NOMO-1 treated with dmso at 0.1 percent for 144 hours (cell line): Measurements from ENCODE around the gene HRH1.
"Not testable (repeated sequence)": the region's sequence is repeated elsewhere in the genome, so short reads cannot be mapped to it uniquely, and the experiment has no call there.

Experiments
- DNase-seq: peaks from one replicate; lab custom pipeline; 2025; ENCODE audit not compliant: unreplicated experiment; lab: John Stamatoyannopoulos, UW

The HRH1 gene, protein sequence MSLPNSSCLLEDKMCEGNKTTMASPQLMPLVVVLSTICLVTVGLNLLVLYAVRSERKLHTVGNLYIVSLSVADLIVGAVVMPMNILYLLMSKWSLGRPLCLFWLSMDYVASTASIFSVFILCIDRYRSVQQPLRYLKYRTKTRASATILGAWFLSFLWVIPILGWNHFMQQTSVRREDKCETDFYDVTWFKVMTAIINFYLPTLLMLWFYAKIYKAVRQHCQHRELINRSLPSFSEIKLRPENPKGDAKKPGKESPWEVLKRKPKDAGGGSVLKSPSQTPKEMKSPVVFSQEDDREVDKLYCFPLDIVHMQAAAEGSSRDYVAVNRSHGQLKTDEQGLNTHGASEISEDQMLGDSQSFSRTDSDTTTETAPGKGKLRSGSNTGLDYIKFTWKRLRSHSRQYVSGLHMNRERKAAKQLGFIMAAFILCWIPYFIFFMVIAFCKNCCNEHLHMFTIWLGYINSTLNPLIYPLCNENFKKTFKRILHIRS

DNA sequence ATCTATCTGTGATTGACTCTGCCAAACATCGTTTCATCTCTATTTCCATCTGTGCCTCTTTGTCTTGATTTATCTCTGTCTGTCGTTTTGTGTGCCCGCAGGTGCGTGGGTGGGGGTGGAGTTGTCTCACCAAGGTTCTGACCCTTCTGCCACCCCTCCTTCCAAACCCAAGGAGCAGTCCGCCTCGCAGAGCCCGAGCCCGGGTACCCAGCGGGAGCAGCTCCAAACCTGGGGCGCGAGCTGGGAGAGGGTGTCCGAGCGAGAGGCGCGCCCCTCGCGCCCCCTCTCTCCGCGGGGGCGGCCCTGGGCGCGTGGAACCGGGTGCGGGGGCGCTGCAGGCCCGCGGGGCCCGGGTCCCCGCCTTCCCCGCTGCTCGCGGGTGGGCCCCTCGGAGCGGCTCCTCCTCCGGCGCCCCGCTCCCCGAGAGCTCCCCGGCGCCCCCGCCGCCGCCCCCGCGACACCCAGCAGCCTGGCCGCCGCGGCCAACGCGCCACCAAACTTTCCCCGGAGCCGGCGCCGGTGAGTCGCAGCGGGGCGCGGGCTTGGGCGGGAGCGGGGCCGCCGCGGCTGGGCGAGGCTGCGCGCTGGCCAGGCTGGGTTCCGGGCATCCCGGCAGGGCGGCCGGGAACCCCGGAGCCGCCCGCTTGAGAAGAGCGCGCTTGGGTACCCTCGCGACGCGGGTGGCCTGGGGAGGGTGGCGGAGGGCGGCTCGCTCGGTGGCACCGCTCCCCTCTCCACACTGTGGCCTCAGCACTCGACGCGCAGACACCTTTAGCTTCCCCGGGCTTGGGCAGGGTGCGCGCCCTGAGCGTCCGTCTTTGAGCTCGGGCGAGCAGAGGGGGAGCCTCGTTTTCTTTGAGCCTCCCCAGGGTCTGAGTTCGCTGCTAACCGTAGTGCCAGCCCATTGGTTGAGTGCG lies at the start of gene HRH1:
HRH1 (plus strand) TSS at position 458 of the 917 bp plus-strand sequence. CDS start 104,545 bp downstream, outside the sequence.
- DNase-seq: no peak

DNA sequence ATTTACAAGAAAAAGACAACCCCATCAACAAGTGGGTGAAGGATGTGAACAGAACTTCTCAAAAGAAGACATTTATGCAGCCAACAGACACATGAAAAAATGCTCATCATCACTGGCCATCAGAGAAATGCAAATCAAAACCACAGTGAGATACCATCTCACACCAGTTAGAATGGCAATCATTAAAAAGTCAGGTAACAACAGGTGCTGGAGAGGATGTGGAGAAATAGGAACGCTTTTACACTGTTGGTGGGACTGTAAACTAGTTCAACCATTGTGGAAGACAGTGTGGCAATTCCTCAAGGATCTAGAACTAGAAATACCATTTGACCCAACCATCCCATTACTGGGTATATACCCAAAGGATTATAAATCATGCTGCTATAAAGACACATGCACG lies 41.0 kb upstream of the HRH1 start:
- not testable (repeated sequence) for DNase-seq

DNA sequence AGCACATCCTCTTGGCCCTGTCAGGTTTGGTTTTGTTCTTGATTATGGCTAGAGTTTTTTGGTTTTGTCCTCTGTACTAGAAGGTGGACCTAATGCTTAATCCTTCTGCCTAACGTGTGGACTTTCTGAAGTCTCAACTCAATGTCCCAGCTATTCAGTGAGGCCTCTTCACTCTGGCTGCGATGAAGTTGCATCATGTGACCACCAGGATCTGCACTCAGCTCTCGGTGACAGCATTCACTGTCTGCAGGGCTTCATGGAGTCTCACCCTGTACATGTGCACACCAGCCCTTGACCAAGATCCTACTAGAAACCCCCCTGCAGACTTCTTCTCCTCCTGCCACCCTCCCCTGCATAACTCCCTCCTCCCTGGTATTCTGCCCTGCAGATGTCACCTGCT lies 38.7 kb upstream of the HRH1 start:
- no peak for DNase-seq

DNA sequence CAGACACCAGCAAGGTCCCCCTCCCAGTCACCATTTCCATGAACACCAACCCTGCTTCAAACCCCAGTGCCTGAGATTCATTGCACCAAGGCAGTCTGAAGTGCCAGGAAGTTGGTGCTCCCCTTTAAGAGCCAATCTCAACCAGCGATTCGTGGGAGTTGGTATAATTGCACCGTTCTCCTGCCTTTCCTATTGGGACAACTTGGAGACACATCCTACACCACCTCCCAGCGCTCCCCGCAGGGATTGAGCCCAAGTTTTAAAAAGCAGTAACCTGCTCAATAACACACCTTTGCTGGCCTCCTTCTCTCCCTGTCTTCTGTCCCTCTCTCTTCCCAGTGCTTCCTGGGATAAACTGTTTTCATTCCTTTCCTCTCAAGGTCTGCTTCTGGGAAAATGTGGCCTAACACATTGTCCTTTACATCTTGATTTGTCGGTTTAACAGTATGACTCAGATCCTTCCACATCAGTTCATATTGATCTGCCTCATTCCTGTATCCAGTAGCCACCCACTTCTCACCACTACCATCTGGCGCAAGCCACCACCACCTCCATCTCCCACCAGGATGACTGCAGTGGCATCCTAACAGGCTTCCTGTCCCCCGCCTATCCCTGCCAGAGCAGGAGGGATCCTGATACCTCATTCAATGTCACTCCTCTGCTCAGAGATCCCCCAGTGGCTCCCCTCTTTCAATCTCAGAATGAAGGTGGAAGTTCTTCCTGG lies 37.8 kb upstream of the HRH1 start:
- DNase-seq: no peak

DNA sequence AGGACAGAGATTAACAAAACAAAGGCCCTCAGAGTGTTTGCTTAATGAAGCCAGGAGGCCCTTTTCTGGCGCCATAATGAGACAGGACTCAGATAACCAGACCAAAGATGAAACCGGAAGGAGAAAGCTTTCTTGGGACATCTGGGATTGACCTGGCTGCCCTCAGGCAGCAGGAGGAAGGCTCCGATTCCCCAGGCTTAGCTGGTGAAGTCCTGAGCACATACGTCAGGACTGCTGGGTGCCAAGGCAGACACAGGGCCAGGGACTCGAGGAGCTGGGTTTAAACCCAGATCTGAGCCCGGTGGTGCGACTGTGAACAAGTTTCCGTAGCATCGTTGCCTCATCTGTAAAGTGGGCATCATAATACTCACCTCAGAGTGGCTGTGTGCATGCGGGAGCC lies 36.7 kb upstream of the HRH1 start:
- no peak for DNase-seq

DNA sequence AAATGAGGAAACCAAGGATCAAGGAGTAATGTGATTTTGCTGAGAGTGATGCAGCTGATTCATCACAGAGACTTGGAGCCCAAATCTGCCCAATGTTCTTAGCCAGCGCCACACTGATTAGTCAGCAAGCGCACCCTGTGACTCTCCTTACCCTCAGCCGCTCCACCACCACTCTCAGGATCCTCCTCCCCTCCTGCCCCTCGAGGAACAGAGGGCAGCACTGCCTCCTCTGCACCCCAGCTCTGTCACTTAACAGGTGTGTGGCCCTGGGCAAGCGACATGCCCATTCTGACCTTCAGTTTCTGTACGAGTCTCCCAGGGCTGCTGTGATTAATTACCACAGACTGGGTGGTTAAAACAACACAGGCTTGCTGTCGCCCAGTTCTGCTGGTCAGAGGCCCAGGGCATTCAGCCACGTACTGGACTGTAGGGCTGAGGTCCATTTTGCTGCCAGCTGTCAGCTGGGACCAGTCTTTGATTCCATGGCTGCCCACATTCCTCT lies 36.1 kb upstream of the HRH1 start:
- no peak for DNase-seq

DNA sequence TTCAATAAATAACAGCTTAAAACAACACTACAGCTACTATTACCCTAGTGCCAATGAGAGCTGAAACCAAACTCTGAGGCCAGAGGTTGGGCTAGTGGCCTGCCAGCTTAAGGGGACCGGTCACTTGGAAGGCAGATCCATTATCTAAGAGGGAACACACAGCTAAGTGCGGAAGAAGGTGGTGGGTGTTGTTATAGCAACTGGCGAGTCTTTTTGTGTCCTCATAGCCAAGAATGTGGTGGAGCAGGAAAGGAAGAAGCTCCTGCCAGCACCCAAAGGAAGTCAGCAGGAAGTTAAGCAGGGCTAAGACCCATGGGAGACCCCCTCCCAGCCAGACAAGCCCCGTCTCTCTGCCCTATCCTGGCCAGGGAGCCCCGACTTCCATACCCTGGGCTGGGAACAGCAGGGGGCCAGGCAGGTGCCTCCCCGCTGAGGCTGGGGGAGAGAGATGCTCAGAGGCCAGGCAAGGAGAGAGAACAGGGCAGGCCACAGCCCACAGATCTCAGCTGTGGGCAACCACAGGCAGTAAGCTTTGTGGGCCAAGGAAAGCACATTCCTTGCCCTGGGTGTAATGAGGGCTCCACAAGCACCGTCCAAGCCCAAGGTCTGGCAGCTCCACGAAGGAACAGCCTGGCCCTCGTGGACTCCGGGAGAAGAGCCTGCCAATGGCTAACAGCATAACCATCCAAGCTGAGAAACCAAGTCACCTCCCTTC lies 34.0 kb upstream of the HRH1 start:
- no peak for DNase-seq

DNA sequence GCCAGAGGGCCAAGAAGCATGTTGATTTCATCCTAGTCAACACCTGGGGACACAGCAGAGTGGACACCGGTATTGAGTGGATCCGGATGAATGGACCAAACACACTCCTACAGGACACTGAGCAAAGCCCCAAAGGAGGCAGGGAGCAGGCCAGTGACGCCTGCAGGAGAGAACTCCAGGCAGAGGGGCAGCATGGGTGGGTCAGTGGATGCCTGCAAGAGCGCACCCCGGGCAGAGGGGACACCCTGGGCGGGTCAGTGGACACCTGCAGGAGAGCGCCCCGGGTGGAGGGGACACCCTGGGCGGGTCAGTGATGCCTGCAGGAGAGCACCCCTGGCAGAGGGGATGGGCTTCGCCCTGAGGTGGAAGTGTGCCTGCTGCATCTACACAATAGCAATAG lies 27.6 kb upstream of the HRH1 start:
- DNase-seq: no peak

DNA sequence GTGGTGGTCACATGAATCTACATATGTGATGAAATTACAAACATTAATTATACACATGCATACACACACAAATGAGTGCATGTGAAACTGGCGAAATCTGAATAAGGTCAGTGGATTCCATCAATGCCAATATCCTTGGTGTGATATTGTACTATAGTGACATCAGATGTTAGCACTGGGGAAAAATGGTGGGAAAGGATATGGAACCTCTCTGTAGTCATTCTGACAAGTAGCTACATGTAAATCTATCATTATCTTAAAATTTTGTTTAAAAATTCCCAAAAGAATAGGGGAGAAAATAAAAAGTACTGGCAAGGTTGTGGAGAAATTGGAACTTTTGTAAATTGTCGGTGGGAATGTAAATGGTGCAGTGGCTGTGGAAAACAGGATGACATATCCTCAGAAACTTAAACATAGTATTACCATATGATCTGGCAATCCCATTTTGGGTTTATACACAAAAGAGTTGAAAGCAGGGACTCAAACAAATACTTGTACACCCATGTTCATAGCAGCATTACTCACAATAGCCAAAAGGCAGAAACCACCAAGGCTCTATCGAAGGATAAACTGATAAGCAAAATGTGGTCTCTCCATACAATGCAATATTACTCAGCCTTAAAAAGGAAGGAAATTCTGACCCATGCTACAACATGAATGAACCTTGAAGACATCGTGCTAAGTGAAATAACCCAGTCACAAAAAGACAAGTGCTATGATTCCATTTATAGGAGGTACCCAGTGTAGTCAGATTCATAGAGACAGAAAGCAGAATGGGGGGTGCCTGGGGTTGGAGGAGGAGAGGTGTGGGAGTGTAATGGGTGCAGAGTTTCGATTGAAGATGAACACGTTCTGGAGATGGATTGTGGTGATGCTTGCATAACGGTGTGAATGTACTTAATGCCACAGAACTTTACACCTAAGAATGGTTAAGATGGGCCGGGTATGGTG lies 25.3 kb upstream of the HRH1 start:
- no peak for DNase-seq

DNA sequence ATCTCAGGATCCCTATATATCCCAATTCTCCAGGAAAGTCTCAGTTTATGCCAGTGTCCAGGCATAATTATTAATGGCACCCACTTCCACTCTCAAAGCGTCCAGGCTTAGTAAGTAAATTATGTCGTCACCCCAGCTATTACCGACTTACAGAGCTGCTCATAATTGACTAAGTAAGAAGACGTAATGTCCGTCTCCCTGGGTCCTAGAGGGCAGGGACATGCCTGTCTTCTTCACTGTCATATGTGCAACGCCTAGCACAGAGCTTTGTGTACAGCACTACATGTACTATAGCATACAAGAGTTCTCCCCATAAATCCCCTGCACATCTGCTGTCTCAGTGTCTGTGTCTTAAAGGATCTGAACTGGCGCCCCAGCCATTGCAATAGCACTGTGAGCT lies 23.9 kb upstream of the HRH1 start:
- DNase-seq: no peak

DNA sequence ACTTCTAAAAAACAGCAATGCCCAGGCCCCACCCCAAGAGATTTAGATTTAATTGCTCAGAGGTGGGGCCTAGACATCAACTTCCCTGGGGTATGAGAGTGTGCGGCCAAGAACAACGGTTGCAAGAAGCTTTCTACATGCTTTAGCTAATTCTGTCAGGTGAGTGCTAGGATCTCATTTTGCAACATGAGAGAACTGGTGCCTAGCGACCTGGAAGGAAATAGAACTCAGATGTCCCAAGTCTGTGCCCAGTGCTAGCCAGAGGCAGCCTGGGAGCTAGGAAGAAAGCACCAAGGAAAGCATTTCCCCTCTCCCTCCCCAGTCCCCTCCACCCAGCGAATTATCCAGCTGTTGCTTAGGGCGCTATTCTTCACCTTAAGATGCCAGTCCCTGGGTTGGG lies 22.9 kb upstream of the HRH1 start:
- no peak for DNase-seq

DNA sequence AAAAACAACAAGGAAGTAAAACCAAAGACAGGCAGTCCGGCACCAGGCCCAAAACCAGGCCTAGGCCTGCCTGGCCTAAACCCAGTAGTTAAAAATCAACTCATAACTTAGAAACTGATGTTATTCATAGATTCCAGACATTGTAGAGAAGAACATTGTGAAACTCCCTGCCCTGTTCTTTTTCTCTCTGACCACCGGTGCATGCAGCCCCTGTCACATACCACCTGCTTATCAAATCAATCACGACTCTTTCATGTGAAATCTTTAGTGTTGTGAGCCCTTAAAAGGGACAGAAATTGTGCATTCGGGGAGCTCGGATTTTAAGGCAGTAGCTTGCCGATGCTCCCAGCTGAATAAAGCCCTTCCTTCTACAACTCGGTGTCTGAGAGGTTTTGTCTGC lies 22.4 kb upstream of the HRH1 start:
- not testable (repeated sequence) for DNase-seq

DNA sequence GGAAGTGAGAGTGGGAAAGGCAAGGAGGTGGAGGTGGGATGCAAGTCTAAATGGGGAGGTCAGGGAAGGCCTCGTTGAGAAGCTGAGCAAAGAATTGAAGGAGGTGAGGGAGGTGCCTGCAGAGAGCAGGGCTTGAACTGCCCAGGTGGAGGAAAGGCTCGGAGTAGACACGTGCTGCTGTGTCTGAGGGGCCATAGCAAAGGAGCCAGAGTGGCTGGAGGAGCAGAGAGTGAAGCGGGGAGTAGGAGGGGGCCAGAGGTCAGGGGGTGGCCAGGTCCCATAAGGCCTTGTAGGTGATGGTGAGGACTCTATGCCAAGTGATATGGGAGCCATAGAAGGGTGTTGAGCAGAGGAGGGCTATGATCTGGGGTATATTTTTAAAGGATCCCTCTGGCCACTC lies 21.4 kb upstream of the HRH1 start:
- no peak for DNase-seq

DNA sequence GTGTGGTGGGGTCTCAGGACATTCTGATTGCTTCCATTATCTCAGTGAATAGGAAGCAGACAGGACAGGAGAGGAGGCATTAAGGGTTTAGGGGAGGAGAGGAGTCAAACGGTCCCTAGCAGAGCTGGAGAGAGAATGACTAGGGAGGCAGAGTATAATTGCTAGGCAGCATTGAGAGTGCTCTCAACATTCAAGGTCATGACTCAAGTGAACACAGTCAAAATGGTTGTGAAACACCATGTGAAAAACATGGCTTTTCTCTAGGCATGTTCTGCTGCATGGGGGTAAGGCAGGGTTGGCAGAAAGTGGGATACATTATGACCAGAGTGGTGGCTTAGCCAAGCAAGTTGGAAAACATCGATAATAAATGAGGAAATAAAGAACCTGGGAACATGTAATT lies 19.5 kb upstream of the HRH1 start:
- DNase-seq: no peak

DNA sequence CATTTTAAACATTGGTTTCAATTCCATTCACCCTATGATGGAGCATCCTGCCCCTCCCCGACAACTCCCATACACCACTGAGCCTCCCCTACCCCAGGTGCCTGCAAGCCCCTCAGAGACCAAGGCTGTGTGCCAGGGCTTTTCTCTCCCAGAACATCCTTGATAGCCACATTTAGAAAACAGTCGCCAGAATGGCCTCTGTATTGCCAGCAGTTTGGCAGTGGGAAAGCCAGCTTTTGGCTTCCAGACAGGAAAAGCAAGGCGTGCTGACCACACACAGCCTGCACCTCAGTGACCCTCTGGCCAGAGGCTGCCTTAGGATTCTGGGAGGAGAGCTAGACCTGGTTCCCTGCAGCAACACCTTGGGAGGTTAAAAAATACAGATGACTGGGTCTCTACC lies 18.2 kb upstream of the HRH1 start:
- no peak for DNase-seq

DNA sequence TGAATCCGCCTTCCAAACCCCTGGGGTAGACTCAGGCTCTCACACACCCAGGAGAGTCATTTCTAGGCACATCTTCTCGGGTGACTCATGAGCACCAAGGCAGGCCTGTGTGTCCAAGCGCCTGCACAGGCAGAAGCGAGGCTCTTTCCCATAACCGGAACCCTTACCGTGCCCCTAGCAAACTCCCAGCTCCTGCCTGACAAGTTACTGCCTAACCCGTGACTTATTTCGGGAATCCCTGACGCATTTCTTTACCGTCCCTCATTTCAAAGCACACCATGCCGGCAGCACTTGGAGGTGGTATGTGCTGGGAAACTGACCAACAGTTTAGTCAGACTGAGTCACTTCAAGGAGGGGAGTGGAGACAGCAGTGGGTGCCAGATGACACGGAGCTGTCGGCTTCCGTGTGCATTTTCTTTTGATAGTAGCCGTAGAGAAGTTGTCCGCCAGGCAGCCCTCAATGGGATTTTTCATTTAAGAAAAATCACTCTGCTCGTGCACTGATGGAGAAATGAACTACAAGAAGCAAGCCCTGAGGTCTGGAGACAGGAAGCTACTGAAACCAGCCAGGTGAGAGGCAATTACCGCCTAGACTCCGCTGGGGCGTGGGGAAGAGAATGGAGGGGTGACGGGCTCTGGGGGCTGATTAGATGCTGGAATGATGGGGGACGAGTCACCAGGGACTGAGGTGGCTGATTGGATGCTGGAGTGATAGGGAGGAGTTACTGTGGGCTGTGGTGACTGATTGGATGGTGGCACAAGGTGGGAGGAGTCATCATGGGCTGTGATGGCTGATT lies 17.3 kb upstream of the HRH1 start:
- DNase-seq: no peak

DNA sequence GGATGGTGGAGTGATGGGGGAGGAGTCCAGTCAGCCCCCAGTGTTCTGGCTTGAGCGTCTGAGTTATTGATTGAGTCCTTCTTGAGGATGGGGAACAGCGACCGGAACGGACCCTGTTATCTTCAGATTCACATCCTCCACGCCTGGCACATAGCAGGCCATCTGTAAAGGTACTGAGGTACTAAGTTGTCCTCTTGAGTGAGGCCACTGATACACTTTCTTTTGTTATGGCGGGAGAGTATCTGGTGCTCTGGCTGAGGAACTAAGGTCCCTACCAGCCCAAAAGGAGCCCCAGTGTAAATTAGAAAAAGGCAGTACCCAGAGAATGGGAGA lies 16.7 kb upstream of the HRH1 start:
- no peak for DNase-seq

DNA sequence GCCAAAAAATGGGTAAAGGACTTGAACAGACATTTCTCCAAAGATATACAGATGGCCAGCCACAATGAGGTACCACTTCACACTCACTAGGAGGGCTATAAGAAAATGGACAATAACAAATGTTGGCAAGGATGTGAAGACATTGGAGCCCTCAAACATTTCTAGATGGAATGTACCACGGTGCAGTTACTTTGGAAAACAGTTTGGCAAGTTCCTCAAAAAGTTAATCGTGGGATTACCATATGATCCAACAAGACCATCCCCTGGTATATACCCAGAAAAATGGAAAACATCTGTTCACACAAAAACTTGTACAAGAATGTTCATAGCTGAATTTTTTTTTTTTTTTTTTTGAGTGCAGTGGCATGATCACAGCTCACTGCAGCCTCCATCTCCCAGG lies 15.9 kb upstream of the HRH1 start:
- DNase-seq: no peak
